Endometrial microvascular endothelial cells (primary cell): ENCODE results near the gene UBE3B. TPM values are rescaled to one million over a fixed set of nuclear protein-coding genes. Genes with fewer than 3 reads are reported as not detected.

ENCODE experiments used
- in situ Hi-C: cut with HindIII; loops from 2 replicates; pipeline ENCODE4 v1.10.0; 2017; ENCODE audit warnings: low sequenced_read_pairs, low pct_unique_long_range_greater_than_20kb; ENCODE audit errors: inconsistent ontology term
- total RNA-seq: library from RNA; depleted of rRNA; stranded (reverse); fragments of >200 nt; gene quantifications from one replicate; pipeline ENCODE4 v1.2.3, GENCODE V29; 2015; ENCODE audit errors: inconsistent ontology term

Gene UBE3B
- total RNA-seq, 1 donor from 2014 or later, result 60.6 TPM

DNA sequence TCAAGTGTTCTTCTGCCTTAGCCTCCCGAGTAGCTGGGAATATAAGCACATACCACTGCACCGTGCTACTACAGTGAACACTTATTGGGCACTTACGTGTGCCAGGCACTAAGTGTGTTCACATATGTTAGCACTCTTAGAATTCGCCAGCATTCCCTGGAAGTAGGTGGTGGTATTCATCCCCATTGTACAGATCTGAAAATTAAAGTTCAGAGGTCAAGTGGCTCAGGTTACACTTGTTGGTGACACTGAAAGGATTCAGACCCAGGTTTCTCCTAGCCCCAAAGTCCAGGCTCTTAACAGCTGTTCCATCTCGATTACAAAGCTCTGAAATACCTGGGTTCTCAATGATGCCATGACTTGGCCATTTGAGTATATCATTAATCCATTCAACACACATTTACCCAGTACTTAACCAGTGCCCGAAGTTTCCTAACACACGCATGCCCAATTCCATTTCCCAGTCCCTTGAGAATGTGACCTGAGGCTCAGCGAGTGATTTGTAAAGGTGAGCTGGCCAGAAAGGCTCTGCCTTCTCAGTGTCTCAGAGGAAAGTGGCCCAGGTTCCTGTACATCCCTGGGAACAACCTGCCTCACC lies 101.0 kb downstream of the UBE3B start:
- in situ Hi-C loops, result no loop called here

GRCh38 chr12:109579639-109580038 lies 102.2 kb downstream of the UBE3B start:
- in situ Hi-C loops, result no loop called here

- in situ Hi-C loops, result no loop called here
Observed at GRCh38 chr12:109580272-109580671, 102.8 kb downstream of the UBE3B start.

- in situ Hi-C loops, result no loop called here
Observed at GRCh38 chr12:109580684-109581333, 103.4 kb downstream of the UBE3B start.

DNA sequence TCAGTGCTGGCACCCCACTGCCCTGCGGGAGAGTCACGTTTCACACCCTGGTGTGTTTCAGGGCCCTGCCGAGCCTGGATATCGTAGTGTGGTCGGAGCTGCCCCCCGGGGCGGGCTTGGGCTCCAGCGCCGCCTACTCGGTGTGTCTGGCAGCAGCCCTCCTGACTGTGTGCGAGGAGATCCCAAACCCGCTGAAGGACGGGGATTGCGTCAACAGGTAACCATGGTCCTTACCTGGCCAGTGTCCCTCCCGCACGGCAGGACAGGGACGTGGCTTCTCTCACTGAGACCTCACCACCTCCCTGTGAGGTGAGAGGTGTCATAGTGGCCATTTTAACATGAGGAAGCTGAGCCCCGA lies 103.9 kb downstream of the UBE3B start:
- in situ Hi-C loops, result no loop called here

DNA sequence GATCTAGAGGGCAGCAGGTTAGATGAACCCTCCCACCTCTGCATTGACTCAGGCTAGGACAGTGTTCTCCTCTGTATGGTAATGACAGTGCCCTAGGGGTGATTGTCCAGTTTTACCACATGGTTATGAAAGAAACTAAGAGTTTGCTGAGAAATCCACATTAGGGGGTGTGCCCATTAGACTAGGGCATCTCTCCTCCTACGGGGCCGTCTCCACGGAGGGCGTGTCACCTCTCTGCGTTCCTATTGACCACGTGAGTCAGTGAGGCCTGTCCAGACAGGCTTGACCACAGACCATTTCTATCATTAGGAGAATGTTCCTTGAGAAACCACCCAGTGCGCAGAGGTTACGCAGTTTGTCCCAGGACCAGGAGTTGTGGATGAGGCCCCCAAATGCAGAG lies 104.4 kb downstream of the UBE3B start:
- in situ Hi-C loops, result no loop called here

DNA sequence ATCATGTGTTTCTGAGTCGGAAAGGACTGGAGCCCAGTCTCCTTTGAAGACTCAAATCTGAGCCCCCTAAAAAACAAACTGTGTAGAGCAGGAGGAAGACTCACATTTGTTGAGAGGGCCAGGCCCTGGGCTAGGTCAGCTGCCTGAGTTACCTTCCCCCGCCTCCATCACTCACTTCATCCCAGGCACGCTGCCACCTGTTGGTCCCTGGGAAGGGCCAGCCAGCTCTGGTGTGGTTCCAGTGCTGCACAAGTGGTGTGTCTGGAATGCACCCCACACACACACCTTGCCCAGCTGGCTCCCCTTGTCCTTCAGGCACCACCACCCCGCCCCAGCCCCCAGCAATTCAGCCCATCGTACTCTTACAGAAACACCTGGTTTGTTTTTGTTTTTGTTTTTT lies 105.2 kb downstream of the UBE3B start:
- in situ Hi-C loops, result no loop called here

GRCh38 chr12:109583733-109584132 lies 106.3 kb downstream of the UBE3B start:
- in situ Hi-C loops, result no loop called here

Other genes with a start within 250 kb of the UBE3B start
- gene FOXN4, start 168.3 kb upstream of the UBE3B start, total RNA-seq, result not detected
- gene MYO1H, start 129.7 kb upstream of the UBE3B start, total RNA-seq, result not detected
- 63.0 TPM for gene KCTD10, start 334 bp upstream of the UBE3B start, total RNA-seq
- gene MMAB, start 95.9 kb downstream of the UBE3B start, total RNA-seq, result 34.9 TPM
- gene MVK, start 96.2 kb downstream of the UBE3B start, total RNA-seq, result 41.6 TPM
- gene FAM222A, start 236.2 kb downstream of the UBE3B start, total RNA-seq, result 1.0 TPM